Measurements from ENCODE around the gene STEAP3. TPM values are rescaled to one million over a fixed set of nuclear protein-coding genes. Genes with fewer than 3 reads are reported as not detected.

Gene STEAP3
- total RNA-seq, 1 experiment from 2014 or later, result 27.3 TPM

- H3K4me1 ChIP-seq (ENCODE audit: insufficient read depth, low read length), result peaks cover 27% of the 10 kb centered on the region
- H3K4me2 ChIP-seq (ENCODE audit: low read length), result no peak overlapping the region
- H3K27me3 ChIP-seq (ENCODE audit: low read length), result no peaks in the 10 kb centered on the region
- H4K20me1 ChIP-seq (ENCODE audit: low read length), result no peaks in the 10 kb centered on the region
- no peaks in the 10 kb centered on the region for H3K9me2 ChIP-seq (replicated peaks; ENCODE audit: low read length)
- intact Hi-C loops (cut with micrococcal nuclease), result no loop called here
- no peaks in the 10 kb centered on the region for H3K79me2 ChIP-seq (ENCODE audit: low read length)
- DNase-seq (no peak), ATAC-seq (no peak)
- CTCF ChIA-PET, result no interaction called here
- no TSS peak for BruUV-seq (replicated peaks)
- TF ChIP-seq EZH2phosphoT487 (IDR thresholded peaks at IDR 0.05; ENCODE audit: borderline replicate concordance, low read length) (no peak), CTCF (conservative IDR thresholded peaks at IDR 0.05; ENCODE audit: low read depth, low read length) (no peak), EZH2 (IDR thresholded peaks at IDR 0.05; ENCODE audit: low read length, unreplicated experiment) (no peak)
- H3K9ac ChIP-seq (ENCODE audit: low read length), result no peak overlapping the region
- no peak overlapping the region for H2AFZ ChIP-seq (ENCODE audit: low read length)
- H3F3A ChIP-seq (ENCODE audit: low read length, unreplicated experiment), result no peaks in the 10 kb centered on the region
- H3K27ac ChIP-seq (ENCODE audit: low read length), result no peak overlapping the region
- H3K36me3 ChIP-seq (ENCODE audit: low read depth, low read length), result no peaks in the 10 kb centered on the region
- no peak overlapping the region for H3K4me3 ChIP-seq (ENCODE audit: low read length)
- no peaks in the 10 kb centered on the region for H3K9me3 ChIP-seq (ENCODE audit: low read length)
- POLR2A ChIA-PET (ENCODE audit: unreplicated experiment), result no interaction called here
These were observed 16.2 kb upstream of the STEAP3 start for GRCh38 chr2:119207447-119207846.

- Histone ChIP-seq H3K4me1 (ENCODE audit: insufficient read depth, low read length) (peaks cover 27% of the 10 kb centered on the region), H3K4me3 (ENCODE audit: low read length) (no peak overlapping the region), H3K36me3 (ENCODE audit: low read depth, low read length) (no peaks in the 10 kb centered on the region), H3K27me3 (ENCODE audit: low read length) (no peaks in the 10 kb centered on the region), H3K27ac (ENCODE audit: low read length) (peak overlapping the region; percentile 44), H3K9me2 (replicated peaks; ENCODE audit: low read length) (no peaks in the 10 kb centered on the region), H3K4me2 (ENCODE audit: low read length) (peak overlapping the region; percentile 47), H3K79me2 (ENCODE audit: low read length) (no peaks in the 10 kb centered on the region), H3F3A (ENCODE audit: low read length, unreplicated experiment) (no peaks in the 10 kb centered on the region), H4K20me1 (ENCODE audit: low read length) (no peaks in the 10 kb centered on the region), H2AFZ (ENCODE audit: low read length) (no peak overlapping the region), H3K9me3 (ENCODE audit: low read length) (no peaks in the 10 kb centered on the region), H3K9ac (ENCODE audit: low read length) (no peak overlapping the region)
- no peak for TF ChIP-seq EZH2phosphoT487 (IDR thresholded peaks at IDR 0.05; ENCODE audit: borderline replicate concordance, low read length)
- no peak for TF ChIP-seq EZH2 (IDR thresholded peaks at IDR 0.05; ENCODE audit: low read length, unreplicated experiment)
- no peak for TF ChIP-seq CTCF (conservative IDR thresholded peaks at IDR 0.05; ENCODE audit: low read depth, low read length)
- ChIA-PET POLR2A (ENCODE audit: unreplicated experiment) (no interaction called here), CTCF (no interaction called here)
- peak; percentile 90 for DNase-seq
- ATAC-seq, result peak; percentile 82
- BruUV-seq (replicated peaks), result no TSS peak
- intact Hi-C loops (cut with micrococcal nuclease), result no loop called here
These were observed 14.8 kb upstream of the STEAP3 start for GRCh38 chr2:119208791-119209203.

- Histone ChIP-seq H3K79me2 (ENCODE audit: low read length) (no peaks in the 10 kb centered on the region), H3K4me2 (ENCODE audit: low read length) (no peak overlapping the region), H3K27ac (ENCODE audit: low read length) (no peak overlapping the region), H3K9me2 (replicated peaks; ENCODE audit: low read length) (no peaks in the 10 kb centered on the region), H3K4me3 (ENCODE audit: low read length) (no peak overlapping the region), H3F3A (ENCODE audit: low read length, unreplicated experiment) (no peaks in the 10 kb centered on the region), H2AFZ (ENCODE audit: low read length) (no peak overlapping the region), H4K20me1 (ENCODE audit: low read length) (no peaks in the 10 kb centered on the region), H3K36me3 (ENCODE audit: low read depth, low read length) (no peaks in the 10 kb centered on the region), H3K9me3 (ENCODE audit: low read length) (no peaks in the 10 kb centered on the region), H3K27me3 (ENCODE audit: low read length) (no peaks in the 10 kb centered on the region), H3K9ac (ENCODE audit: low read length) (no peak overlapping the region), H3K4me1 (ENCODE audit: insufficient read depth, low read length) (peaks cover 22% of the 10 kb centered on the region)
- DNase-seq (no peak), ATAC-seq (no peak)
- ChIA-PET CTCF (no interaction called here), POLR2A (ENCODE audit: unreplicated experiment) (no interaction called here)
- BruUV-seq (replicated peaks), result no TSS peak
- no peak for TF ChIP-seq EZH2 (IDR thresholded peaks at IDR 0.05; ENCODE audit: low read length, unreplicated experiment)
- intact Hi-C loops (cut with micrococcal nuclease), result no loop called here
These were observed 11.4 kb upstream of the STEAP3 start for GRCh38 chr2:119212139-119212800.

Measured in PC-3 (cell line).